Lung microvascular endothelial cell (primary cell): ENCODE measurements around the gene PLEKHA5. TPM values are rescaled to one million over a fixed set of nuclear protein-coding genes. Genes with fewer than 3 reads are reported as not detected.
A peak's percentile ranks its signal among the peaks of the same experiment; 100 is the strongest.
"Not testable (repeated sequence)": the region's sequence is repeated elsewhere in the genome, so short reads cannot be mapped to it uniquely, and the experiment has no call there.

Experiments used
- DNase-seq, 2 donors: peaks; one replicate each; pipeline versions ENCODE4 v3.0.0 to v3.0.0-alpha.2; 2010; ENCODE audit warnings: low read depth in 2 of 2
- total RNA-seq: library from RNA; depleted of rRNA; stranded (reverse); fragments of >200 nt; gene quantifications from 2 replicates; pipeline ENCODE4 v1.2.1, GENCODE V29; 2014

PLEKHA5 gene
- total RNA-seq, 1 donor from 2014 or later, result 11.9 TPM

- DNase-seq, result no peak
Observed at GRCh38 chr12:19404242-19404880, 274.8 kb downstream of the PLEKHA5 start.

- peak; percentile 17 to 90 for DNase-seq
Observed at GRCh38 chr12:19409376-19409775, 279.8 kb downstream of the PLEKHA5 start.

- peak in 1 of 2 donors; percentile 14 for DNase-seq
Observed at GRCh38 chr12:19410211-19410610, 280.7 kb downstream of the PLEKHA5 start.

GRCh38 chr12:19410629-19411185 lies 281.2 kb downstream of the PLEKHA5 start:
- no peak for DNase-seq

GRCh38 chr12:19411234-19412204 lies 282.0 kb downstream of the PLEKHA5 start:
- DNase-seq, result no peak

- peak; percentile 38 to 49 for DNase-seq
Observed at GRCh38 chr12:19412844-19413243, 283.3 kb downstream of the PLEKHA5 start.

- DNase-seq, result not testable (repeated sequence)
Observed at GRCh38 chr12:19413582-19413981, 284.0 kb downstream of the PLEKHA5 start.

- no peak for DNase-seq
Observed at GRCh38 chr12:19415563-19415962, 286.0 kb downstream of the PLEKHA5 start.

GRCh38 chr12:19419086-19419485 lies 289.6 kb downstream of the PLEKHA5 start:
- DNase-seq, result no peak

- DNase-seq, result no peak
Observed at GRCh38 chr12:19421503-19422282, 292.2 kb downstream of the PLEKHA5 start.

GRCh38 chr12:19423166-19423930 lies 293.8 kb downstream of the PLEKHA5 start:
- DNase-seq, result no peak
